Stimulated activated CD4-positive, alpha-beta T cell treated with anti-CD3 and anti-CD28 coated beads, TNF-alpha, amount 100 ng/mL, for 48 hours (primary cell): Measurements from ENCODE around the gene RPA1.
"Not testable (repeated sequence)": the region's sequence is repeated elsewhere in the genome, so short reads cannot be mapped to it uniquely, and the experiment has no call there.

ENCODE experiments used
- DNase-seq, 3 donors: peaks; one replicate each; pipeline ENCODE4 v3.0.0-alpha.2; 2020; ENCODE audit warnings: low read depth in 3 of 3

Gene RPA1

DNA sequence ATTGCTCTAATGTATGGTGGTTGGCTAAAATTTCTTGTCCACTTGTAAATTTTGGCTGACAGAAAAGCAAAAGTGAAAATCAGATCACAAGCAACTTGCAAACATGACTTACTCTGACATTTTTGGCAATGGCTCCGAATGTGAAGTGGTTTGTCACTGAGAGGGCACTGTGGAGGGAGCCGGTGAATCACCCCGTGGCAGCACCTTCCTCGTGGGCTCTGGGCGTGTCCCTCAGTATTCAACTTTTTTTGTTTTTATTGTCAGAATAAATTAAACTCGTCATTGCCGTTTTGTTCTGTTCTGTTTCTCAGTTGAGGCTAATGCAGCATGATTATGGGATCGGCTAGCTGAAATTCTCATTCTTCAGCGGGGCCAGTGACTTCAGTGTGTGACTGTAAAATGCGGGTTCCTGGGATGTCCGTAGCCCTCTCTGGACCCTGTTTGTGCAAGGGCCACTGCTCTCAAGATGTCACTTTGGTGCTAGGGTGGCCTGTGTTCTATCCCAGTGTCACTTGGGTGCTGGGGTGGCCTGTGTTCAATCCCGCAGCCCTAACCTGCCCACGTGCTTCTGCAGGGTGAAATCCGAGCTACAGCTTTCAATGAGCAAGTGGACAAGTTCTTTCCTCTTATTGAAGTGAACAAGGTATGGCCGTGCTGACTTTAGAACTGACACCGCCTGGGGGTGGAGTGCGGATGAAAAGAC lies 48.8 kb downstream of the RPA1 start:
- no peak for DNase-seq

DNA sequence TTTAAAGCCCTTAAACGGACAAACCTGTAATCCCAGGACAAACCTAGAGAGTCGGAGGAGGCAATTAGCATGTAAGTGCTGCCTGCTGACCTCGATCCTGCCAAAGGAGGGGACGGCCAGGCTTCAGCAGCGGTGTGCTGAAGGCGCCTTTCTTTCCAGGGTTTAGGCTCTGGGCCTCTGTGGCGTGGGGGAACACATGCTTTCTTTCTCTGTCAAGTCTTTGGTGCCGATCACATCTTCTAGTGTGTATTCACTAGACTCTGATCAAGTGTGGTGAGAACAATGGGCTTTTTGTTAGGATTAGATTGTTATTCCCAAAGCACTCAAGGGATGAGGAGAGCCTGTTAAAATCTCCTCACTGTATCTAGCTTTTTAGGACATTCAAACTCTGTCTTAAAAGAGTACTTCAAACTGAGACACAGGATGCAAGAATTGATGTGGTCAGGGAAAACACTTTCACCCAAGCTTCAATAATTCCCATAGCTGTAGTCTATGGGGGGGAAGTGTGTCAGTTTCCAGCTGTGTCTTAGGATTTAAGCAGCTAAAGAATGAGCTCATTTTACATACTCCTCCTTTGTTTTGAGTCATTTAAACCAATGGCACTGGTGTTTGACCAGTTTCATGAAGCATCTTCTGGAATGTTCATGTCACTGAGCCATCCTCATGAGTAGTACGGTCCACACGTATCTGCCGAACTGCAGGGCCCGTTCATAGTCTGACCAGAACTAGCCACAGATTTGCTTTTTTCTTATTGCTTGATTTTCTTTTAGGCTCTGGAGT lies 51.2 kb downstream of the RPA1 start:
- no peak for DNase-seq

DNA sequence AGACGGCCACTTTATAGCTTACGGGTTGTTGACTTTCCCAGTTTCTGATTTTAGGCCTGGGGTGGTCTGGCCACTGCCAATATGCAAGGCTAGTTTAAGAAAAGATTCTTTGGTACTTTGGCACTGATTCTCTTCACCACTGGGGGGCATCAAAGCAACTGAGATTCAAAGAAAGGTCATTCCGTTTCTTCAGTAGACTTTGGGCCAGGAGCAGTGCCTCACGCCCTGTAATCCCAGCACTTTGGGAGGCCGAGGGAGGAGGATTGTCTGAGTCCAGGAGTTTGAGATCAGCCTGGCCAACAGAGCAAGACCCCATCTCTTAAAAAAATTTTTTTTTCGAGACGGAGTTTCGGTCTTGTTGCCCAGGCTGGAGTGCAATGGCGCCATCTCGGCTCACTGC lies 53.0 kb downstream of the RPA1 start:
- no peak for DNase-seq

DNA sequence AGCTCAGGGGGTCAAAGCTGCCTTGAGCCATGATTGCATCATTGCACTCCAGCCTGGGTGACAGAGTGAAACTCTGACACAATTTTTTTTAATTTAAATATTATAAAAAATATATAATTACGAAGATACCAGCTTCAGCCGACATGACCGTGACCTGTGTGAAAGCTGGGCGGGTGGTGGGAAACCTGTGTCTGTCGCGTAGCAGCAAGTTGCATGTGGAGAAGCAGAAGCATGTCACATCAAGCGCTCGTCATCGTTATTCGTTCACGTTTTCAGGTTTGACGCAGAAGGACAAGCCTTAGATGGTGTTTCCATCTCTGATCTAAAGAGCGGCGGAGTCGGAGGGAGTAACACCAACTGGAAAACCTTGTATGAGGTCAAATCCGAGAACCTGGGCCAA lies 53.7 kb downstream of the RPA1 start:
- DNase-seq: no peak

DNA sequence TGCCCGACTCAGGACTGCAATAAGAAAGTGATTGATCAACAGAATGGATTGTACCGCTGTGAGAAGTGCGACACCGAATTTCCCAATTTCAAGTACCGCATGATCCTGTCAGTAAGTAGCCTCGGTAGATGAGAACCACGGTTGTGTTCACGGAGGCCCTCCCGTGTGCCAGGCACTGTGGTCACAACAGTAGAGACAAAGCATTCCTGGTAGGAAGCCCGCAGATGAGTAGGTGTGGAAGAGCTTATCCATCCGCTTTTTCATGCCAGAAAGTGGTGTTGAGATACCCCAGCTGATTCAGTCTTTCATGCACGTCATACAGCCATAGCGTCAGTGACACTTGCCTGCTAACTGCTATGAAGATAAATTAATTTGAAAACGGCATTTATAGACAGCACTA lies 58.9 kb downstream of the RPA1 start:
- no peak for DNase-seq

DNA sequence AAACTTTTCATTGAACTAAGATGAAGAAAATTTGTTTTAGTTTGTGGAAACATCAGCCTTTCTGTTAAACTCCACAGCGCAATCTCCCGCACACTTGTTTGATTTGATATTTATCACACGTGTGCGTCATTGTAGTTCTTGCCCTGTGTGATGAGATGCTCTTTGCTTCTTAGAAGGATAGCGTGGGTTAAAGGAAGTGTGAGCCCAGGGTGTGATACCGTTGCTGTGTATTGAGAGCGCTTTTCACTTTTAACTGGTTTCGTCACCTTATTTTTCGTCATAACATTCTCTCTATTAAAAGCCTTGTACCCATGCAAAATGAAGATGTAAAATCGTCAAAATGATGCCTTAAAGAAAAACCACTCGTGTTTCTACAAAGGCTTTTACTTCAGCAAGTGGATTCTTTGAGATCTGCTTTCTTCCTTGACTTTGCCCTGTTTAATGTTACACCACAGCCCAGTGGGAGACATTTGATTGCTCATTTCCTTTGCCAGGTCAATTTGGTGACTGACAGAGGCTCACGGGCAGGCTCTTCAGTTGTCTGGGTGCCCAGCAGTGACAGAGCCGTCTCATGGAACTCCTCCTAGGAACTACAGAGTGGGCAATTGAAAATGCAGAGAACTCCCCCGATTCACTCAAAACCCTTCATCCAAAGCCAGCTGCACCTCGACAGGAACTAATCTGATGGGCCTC lies 61.1 kb downstream of the RPA1 start:
- DNase-seq: no peak

DNA sequence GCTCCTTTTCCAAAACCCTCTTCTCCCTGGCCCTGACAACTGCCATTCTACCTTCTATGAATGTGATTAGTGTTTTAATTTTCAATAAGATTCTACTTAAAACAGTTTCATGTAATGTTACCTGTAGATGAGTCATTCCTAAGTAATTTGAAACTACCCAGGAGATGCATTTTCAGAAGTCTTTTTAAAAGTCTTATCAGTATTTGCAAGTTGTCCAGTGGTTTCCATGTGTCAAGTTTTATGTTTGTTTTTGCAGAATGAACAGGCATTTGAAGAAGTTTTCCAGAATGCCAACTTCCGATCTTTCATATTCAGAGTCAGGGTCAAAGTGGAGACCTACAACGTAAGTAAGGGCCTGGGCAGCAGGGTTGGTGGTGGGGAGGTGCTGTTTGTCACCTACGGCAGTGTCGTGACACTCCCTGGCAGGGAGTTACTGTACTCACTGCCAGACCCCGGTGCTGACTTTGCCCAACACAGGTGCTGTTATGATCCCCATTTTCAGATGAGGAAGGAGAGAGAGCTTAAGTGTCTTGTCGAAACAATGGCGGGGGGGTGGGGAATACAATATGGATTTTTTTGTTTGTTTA lies 65.0 kb downstream of the RPA1 start:
- no peak for DNase-seq

DNA sequence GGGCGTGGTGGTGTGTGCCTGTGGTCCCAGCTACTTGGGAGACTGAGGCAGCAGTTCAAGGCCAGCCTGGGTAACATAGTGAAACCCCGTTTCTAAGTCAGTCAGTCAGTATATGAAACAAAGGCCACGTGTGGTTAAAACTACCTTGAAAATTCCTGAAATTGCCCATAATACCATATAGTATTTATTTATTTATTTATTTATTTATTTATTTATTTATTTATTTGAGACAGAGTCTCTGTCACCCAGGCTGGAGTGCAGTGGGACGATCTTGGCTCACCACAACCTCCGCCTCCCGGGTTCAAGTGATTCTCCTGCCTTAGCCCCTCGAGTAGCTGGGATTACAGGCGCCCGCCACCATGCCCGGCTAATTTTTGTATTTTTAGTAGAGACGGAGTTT lies 65.7 kb downstream of the RPA1 start:
- DNase-seq: not testable (repeated sequence)

DNA sequence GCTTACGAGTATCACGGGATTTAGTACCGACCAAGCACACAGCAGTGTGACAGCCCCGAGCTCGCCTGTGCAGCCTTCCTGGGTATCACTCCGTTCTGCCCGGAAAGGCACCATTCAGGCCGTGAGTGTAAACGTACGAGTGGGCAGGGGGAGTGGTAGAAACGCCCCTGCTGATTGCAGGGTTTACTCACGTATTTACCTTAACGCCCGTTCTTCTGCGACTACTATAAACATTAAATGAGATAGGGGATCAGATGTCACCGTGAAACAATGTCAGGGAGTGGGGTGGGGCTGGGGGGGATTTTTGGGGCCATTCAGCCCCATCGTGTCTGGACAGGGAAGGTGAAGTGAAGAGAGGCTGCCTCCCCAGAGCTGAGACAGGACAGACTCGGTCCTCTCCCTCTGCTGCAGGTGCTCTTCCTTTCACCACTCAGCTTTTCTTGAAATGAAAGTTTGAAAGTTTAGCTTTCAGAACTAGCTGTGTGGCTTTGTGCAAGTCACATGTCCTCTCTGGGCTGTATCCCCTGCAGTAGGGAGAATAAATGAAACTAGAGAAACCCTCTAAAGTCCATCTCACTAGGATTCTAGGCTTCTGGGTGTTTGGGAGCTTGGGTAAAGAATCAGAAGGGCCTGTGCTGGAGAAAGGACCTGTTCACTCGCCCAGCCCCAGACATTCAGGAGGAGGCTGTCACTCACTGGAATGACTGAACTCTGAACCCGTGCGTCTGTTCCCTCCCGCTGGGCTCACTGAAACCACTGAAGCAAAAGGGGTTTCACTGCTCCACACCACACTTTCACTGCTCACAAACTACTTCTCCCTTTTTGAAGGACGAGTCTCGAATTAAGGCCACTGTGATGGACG lies 66.7 kb downstream of the RPA1 start:
- no peak for DNase-seq

DNA sequence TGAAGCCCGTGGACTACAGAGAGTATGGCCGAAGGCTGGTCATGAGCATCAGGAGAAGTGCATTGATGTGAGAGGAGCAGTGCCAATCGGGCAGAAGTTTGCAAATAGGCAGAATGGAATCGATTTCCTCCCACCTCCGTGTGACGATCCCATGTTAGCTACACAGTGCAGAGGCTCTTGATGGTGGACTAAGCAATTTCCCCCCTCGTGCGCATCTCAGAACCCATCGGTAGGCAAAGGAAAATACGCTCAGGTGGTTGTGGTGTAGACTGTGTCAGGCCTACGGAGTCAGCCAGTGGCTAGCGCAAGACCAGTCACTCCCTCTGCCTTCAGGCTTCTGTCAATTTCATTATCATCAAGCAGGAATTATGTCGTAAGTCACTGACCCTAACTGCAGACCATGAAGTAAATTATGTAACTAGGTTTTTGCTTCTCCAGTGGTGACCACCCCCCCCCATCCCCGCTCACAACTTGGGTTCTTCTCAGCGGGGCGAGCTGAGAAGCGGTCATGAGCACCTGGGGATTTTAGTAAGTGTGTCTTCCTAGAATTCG lies 67.4 kb downstream of the RPA1 start:
- no peak for DNase-seq

DNA sequence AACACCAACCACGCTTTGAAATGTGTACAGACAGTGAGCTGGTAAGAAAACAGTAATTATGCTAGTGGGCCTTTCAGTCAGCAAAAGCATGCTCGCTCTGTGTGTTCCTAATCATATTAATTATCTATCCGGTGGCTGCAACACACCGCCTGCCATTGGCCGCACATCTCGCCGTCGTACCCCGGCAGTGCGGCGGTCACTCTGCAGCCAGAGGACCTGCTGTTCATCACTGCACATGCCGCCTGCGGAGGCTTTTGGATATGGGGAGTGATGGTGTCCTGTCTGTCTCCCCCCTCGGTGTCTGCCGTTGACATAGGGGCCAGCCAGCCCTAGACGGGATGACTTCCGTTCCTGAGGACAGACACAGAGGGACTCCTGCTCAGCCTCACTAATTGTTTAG lies 68.5 kb downstream of the RPA1 start:
- no peak for DNase-seq

DNA sequence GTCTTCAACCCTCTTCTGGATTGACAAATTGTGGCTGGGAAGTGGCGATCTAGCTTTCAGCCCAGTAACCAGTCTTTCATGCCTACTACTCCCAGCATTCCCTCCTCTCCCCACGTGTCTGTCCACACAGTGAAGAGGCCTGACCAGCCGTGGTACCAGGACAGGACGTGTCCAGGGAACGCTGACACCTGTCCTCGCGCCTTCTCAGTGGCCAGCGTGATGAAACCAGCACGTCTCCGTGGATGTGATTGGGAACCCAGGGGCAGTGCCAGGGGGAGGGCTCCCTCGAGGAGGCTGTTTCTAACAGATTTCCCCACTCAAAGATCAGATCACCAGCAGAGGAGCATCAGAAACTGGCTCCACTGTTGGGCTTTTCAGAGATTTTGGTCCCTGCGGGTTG lies 69.1 kb downstream of the RPA1 start:
- DNase-seq: no peak

DNA sequence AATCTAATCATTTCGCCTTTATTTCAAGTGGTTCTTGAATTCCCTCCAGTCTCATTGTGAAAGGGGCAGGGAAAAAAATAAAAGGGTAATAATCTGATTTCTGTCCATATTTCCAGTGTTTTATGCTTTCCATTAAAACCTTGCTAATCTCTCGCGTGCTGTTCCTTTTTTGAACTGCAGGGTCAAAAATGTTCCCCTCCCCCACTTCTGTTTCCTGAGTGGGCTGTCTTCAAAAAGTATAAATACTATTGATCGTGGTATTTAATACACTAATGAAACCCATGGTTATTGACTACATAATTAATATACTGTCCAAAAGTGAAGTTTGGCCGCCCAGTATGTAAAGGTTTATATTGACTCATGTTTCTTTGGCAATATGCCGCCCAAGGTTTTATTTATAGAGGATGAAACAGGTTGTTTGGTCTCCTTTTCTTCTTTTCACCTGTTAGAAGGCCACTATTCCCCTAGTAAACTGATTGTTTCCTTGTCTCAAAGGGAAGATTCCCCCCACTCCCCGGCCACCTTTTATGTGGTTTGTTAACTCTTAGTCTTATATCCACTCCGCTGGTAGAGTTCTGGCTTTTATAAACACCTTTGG lies 69.7 kb downstream of the RPA1 start:
- no peak for DNase-seq

DNA sequence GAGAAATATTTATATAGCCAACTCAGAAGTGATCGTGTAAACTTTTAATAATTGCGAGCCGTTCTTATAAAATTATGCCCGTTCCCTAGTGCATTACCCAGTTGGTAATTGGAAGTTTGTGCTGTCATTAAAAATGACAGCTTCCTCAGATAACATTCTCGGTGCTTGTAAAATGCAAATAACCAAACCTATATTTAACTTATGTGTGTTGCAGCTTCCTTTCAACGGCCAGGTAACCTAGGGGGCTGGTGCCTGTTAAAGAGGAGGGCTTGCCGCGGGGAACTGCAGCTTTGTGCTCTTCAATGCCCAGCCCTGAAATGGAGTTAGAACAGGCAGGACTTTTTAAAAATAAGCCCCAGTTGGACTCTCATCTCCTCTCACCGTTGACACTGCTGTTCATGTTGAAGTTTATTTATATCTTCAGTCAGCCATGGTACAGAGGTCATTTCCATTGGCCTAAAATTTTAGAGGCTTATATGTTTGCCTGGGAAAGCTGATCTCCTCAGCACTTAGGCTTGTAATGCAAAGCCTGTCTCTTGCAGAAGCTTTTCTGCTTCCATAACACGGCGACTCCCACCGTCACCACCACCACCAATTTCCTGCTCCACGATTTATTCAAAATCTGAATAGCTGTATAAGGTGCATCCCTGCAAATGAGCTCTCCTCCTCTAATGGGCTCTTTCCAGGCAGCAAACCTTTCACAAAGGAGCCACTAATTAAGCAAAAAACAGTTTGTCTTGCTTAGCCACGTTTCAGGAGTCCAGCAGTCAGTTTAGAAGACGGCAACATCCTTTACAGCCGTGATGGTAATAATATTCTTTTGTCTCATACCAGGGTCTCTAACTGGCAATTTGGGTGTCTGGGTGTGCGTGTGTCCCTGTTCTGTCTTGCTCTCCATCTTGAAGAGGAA lies 74.7 kb downstream of the RPA1 start:
- DNase-seq: no peak

DNA sequence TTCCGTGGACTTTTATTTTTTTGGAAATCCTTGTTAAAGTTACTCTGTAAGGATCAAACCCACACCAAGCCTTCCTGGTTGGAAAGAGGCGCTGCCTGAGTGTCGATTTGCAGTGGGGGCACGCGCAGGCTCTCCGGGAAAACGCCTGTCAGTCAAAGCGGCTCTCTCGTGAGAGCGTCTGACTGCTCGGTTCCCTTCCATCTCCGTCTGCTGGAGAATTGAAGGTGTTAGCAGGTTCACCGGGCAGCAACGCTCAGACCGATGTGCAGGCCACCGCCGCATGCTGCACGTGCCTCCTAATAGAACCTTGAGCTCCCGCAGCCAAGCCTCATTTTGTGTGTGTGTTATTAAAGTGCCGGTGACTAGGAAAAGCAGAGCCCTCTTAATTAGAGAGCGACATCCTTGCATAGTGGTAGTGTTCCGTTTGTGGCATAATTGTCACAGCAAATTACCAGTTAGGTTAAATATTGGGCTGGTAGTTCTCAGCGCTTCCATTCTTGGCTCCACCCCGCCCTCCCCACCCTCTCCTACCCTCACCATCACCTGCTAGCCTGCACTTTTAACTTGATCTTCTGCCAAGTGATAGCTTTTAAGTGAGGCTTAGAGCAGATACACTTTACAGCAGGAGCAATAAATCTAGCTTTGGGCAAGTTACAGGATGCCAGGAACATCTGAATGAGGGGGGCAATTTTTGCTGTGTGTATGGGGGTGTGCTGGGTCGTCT lies 75.5 kb downstream of the RPA1 start:
- DNase-seq: no peak

DNA sequence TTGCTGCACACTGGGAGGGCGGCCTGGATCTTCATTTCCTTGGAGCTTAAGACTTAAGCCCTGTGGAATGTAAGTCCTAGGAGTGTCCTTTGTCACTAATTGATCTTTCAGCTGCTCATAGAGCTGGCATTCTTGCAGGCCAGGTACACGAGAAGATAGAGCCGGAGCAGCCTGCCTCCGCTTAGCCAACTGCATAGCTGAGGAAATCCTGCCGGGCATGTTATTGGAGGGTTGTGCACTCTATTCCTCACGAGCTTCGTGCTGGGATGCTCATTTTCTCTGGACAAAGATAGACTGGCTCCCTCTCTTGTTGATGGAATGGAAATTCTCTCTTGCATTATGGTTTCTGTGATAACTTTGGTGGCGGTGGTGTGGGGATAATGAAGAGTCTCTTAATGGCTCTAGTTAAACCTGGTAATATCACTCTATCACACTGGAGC lies 76.9 kb downstream of the RPA1 start:
- no peak for DNase-seq

DNA sequence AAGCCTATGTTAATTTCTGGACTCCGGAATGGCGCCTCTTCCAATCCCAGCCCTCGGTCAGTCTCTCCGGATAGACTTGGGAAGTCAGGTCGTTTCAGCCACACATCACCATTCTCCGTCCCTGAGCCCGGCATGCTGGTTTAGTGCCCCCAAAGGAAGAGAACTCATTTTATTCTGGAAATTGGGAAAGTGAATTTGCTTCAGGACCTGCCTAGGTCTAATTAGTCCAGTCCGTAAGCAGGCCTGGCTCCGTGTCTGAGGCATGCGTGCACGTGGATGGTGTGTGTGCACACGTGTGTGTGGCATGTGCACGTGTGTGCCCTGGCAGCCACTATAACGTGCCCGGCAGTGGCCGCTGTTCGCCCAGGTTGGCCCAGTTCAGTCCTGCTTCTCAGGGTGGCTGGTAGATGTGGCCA lies 77.4 kb downstream of the RPA1 start:
- DNase-seq: no peak

DNA sequence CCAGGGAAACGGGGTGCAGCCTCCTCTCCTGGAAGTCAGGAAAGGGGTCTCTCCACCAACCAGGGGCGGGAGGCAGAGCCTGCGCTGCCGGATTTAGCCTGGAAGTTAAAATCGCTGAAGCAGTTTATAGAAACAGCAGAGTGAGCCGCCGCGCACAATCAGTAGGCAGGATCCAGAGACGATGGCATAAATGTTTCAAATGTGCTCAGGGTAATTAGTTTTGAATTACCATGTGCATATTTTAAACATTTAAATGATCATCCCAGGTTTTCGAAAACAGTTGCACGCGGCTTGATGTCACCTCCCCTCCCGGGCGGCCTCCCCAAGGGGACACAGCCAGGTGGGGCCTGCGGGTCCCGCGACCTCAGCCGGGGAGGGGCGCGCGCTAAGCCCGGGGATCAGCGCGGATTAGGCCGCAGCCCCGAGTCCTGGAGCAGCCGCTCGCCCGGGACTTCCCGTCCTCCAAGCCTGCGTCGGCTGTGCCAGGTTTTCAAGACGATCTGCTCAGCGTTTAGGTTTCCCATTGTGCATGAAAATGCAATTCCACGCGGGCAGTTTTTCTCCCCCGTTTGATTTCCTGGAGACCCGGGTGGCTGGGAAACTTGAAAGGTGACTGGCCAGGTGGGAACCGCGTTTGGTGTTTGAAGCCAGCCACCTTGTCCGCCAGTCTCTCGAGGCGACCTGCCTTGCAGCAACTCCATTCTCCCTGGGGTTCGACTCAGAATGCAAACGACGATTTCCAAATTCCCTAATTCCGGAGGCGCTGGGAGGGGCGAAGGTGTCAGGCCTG lies 78.3 kb downstream of the RPA1 start:
- DNase-seq: no peak
